Spleen (tissue), 11 donors: ENCODE results near the gene TXK. TPM values are rescaled to one million over a fixed set of nuclear protein-coding genes. Genes with fewer than 3 reads are reported as not detected.

Experiments
- DNase-seq: peaks from one replicate; pipeline ENCODE4 v3.0.0-alpha.2; 2020
- H3K27ac ChIP-seq, 8 donors: fragments of 200-600 bp; sonication (generic) in 7 of 8; 1 replicate in 4 of 8; 2 replicates in 4 of 8; pipeline versions ENCODE4 v1.5.0 to v1.8.0; 2016 to 2021; ENCODE audit warnings: inconsistent platforms in 4 of 8, mild to moderate bottlenecking in 4 of 8, moderate library complexity in 1 of 8
- H3K27me3 ChIP-seq, 7 donors: fragments of 200-600 bp; sonication (generic) in 6 of 7; replicated peaks in 1 of 7; 1 replicate in 4 of 7; 2 replicates in 3 of 7; pipeline versions ENCODE4 v1.5.0 to v1.8.0; 2016 to 2021; ENCODE audit warnings: inconsistent platforms in 3 of 7, mild to moderate bottlenecking in 1 of 7
- H3K36me3 ChIP-seq, 6 donors: fragments of 200-600 bp; sonication (generic) in 5 of 6; 1 replicate in 4 of 6; 2 replicates in 2 of 6; pipeline versions ENCODE4 v1.5.0 to v1.8.0; 2016 to 2021; ENCODE audit warnings: inconsistent platforms in 2 of 6
- H3K4me1 ChIP-seq, 6 donors: fragments of 200-600 bp; sonication (generic) in 5 of 6; 1 replicate in 3 of 6; 2 replicates in 3 of 6; pipeline versions ENCODE4 v1.5.0 to v1.8.0; 2016 to 2021; ENCODE audit warnings: inconsistent platforms in 3 of 6
- H3K4me3 ChIP-seq, 8 donors: fragments of 200-600 bp; sonication (generic) in 7 of 8; 1 replicate in 4 of 8; 2 replicates in 4 of 8; pipeline versions ENCODE4 v1.5.0 to v1.8.0; 2016 to 2021; ENCODE audit warnings: inconsistent platforms in 4 of 8, mild to moderate bottlenecking in 4 of 8, moderate library complexity in 2 of 8
- H3K9me3 ChIP-seq, 8 donors: fragments of 200-600 bp; sonication (generic) in 7 of 8; 1 replicate in 4 of 8; 2 replicates in 4 of 8; pipeline versions ENCODE4 v1.5.0 to v1.8.0; 2016 to 2021; ENCODE audit warnings: inconsistent platforms in 4 of 8
- CTCF ChIP-seq, 11 experiments: fragments of 200-600 bp in 7 of 11; fragments of 450-650 bp in 4 of 11; sonication (generic) in 4 of 11; IDR thresholded peaks in 8 of 11; conservative IDR thresholded peaks in 3 of 11; 1 replicate in 7 of 11; 2 replicates in 4 of 11; pipeline versions ENCODE4 v1.4.0 to v1.8.0; 2016 to 2021; ENCODE audit warnings: antibody characterized with exemption in 11 of 11, inconsistent platforms in 4 of 11, mild to moderate bottlenecking in 1 of 11
- POLR2A ChIP-seq, 3 donors: fragments of 450-650 bp; IDR thresholded peaks; one replicate each; pipeline ENCODE4 v1.5.1; 2017; ENCODE audit warnings: antibody characterized with exemption in 3 of 3, mild to moderate bottlenecking in 1 of 3
- POLR2AphosphoS5 ChIP-seq, 3 donors: sonication (generic); formaldehyde crosslinking; IDR thresholded peaks; one replicate each; pipeline ENCODE4 v1.5.1; 2017; ENCODE audit warnings: antibody characterized with exemption in 3 of 3
- WGBS, 5 donors: extraction: QIAGEN DNeasy Blood & Tissue Kit in 3 of 5; methylation state at CpG; one replicate each; pipeline versions ENCODE4 v1.1.5 to v1.1.7; 2013 to 2018; 5-methylcytosine and 5-hydroxymethylcytosine counted together
- intact Hi-C: fragments of 100-400 bp; cut with DNase I; formaldehyde crosslinking; loops from one replicate; pipeline ENCODE4 v1.15.0; 2023; ENCODE audit warnings: low total_unique reads
- polyA plus RNA-seq, 3 donors: library from polyadenylated mRNA; stranded (reverse); fragments of 200-250 nt; gene quantifications; one replicate each; pipeline ENCODE4 v1.2.1, GENCODE V29; 2013
- total RNA-seq, 7 donors: library from RNA; depleted of rRNA in 3 of 7; stranded (reverse); fragments of >200 nt in 3 of 7; fragmentation: NEBNext Ultra II Directional in 4 of 7; extraction: Animal tissue kit (Norgen Biotek cat#: 25700) in 4 of 7; gene quantifications; one replicate each; pipeline versions ENCODE4 v1.1.0 to v1.2.1, GENCODE V29; 2016 to 2021
- donor health status: healthy with polysubstance abuse.
- donor health status: DM: no; HTN: no; CAD: no; lungs with moderate emphysema.
- donor health status: DM: no; HTN: no; CAD: no.
- donor health status: Bipolar disorder and iron deficiency.
- donor health status: healthy.
- donor health status: DM: no; HTN: no; CAD: no.
- donor health status: DM: yes; HTN: yes; CAD: no.

TXK gene
- total and polyA plus RNA-seq, 10 donors, result 3.3 to 36.6 (median 21.0) TPM

GRCh38 chr4:48085821-48086589, 48.0 kb downstream of the TXK start:
- TF ChIP-seq POLR2A (IDR thresholded peaks at IDR 0.05) (no peak), POLR2AphosphoS5 (IDR thresholded peaks at IDR 0.05) (no peak), CTCF (IDR thresholded peaks at IDR 0.05 in 8 of 11, conservative IDR thresholded peaks at IDR 0.05 in 3 of 11) (no peak)
- H3K27ac ChIP-seq, result no peak overlapping the region
- H3K4me3 ChIP-seq, result no peak overlapping the region
- no peak for DNase-seq
- H3K36me3 ChIP-seq, result peaks cover 0 to 22% (median 0%) of the 10 kb centered on the region in 6 donors
- peaks cover 0 to 8% (median 0%) of the 10 kb centered on the region in 7 donors for H3K27me3 ChIP-seq
- H3K9me3 ChIP-seq, result no peaks in the 10 kb centered on the region
- WGBS, 5 donors, result 66 to 69% (median 67%) methylated on average over 8 of the region's 8 CpGs
- intact Hi-C loops, result loop anchor here (10.0 kb wide), 1 partner anchor 141 kb away; no protein-coding TSS in a partner anchor
- H3K4me1 ChIP-seq, result no peaks in the 10 kb centered on the region

GRCh38 chr4:48082956-48083355, 51.1 kb downstream of the TXK start:
- Histone ChIP-seq H3K4me1 (peaks cover 0 to 4% (median 3%) of the 10 kb centered on the region in 6 donors), H3K4me3 (no peak overlapping the region), H3K9me3 (no peaks in the 10 kb centered on the region), H3K36me3 (peaks cover 0 to 13% (median 0%) of the 10 kb centered on the region in 6 donors), H3K27me3 (peaks cover 0 to 8% (median 0%) of the 10 kb centered on the region in 7 donors), H3K27ac (no peak overlapping the region)
- DNase-seq, result no peak
- 78 to 90% (median 87%) methylated on average over 2 of the region's 2 CpGs for WGBS, 5 donors
- intact Hi-C loops, result loop anchor here (10.0 kb wide), 1 partner anchor 138 kb away; no protein-coding TSS in a partner anchor
- TF ChIP-seq POLR2A (IDR thresholded peaks at IDR 0.05) (no peak), POLR2AphosphoS5 (IDR thresholded peaks at IDR 0.05) (no peak), CTCF (IDR thresholded peaks at IDR 0.05 in 8 of 11, conservative IDR thresholded peaks at IDR 0.05 in 3 of 11) (no peak)

GRCh38 chr4:48081196-48081595, 52.9 kb downstream of the TXK start:
- no peaks in the 10 kb centered on the region for H3K9me3 ChIP-seq
- intact Hi-C loops, result loop anchor here (10.0 kb wide), 1 partner anchor 136 kb away; no protein-coding TSS in a partner anchor
- H3K27me3 ChIP-seq, result peaks cover 0 to 8% (median 0%) of the 10 kb centered on the region in 7 donors
- H3K27ac ChIP-seq, result no peak overlapping the region
- no peak for DNase-seq
- H3K36me3 ChIP-seq, result peaks cover 0 to 11% (median 0%) of the 10 kb centered on the region in 6 donors
- peaks cover 0 to 4% (median 3%) of the 10 kb centered on the region in 6 donors for H3K4me1 ChIP-seq
- H3K4me3 ChIP-seq, result no peak overlapping the region
- 84 to 98% (median 89%) methylated on average over 1 of the region's 1 CpG for WGBS, 5 donors
- no peak for TF ChIP-seq POLR2AphosphoS5 (IDR thresholded peaks at IDR 0.05)
- no peak for TF ChIP-seq POLR2A (IDR thresholded peaks at IDR 0.05)
- no peak for TF ChIP-seq CTCF (IDR thresholded peaks at IDR 0.05 in 8 of 11, conservative IDR thresholded peaks at IDR 0.05 in 3 of 11)

GRCh38 chr4:48079972-48080391, 54.1 kb downstream of the TXK start:
- intact Hi-C loops, result loop anchor here (10.0 kb wide), 1 partner anchor 135 kb away; no protein-coding TSS in a partner anchor
- H3K4me3 ChIP-seq, result no peak overlapping the region
- DNase-seq, result no peak
- H3K27me3 ChIP-seq, result peaks cover 0 to 8% (median 0%) of the 10 kb centered on the region in 7 donors
- peaks cover 0 to 4% (median 3%) of the 10 kb centered on the region in 6 donors for H3K4me1 ChIP-seq
- 59 to 81% (median 72%) methylated on average over 3 of the region's 3 CpGs for WGBS, 5 donors
- no peaks in the 10 kb centered on the region for H3K36me3 ChIP-seq
- H3K27ac ChIP-seq, result no peak overlapping the region
- no peaks in the 10 kb centered on the region for H3K9me3 ChIP-seq
- TF ChIP-seq CTCF (IDR thresholded peaks at IDR 0.05 in 8 of 11, conservative IDR thresholded peaks at IDR 0.05 in 3 of 11), result no peak
